Right atrium auricular region (tissue), 2 donors: ENCODE data around the gene KRT86. TPM values are rescaled to one million over a fixed set of nuclear protein-coding genes. Genes with fewer than 3 reads are reported as not detected.

Source experiments
- DNase-seq: peaks from one replicate; pipeline ENCODE4 v3.0.0-alpha.2; 2019; ENCODE audit warnings: low spot score
- H3K27ac ChIP-seq, 2 donors: fragments of 200-600 bp; sonication (generic); 1 replicate in 1 of 2; 2 replicates in 1 of 2; pipeline ENCODE4 v1.5.1; 2016 to 2019
- H3K27me3 ChIP-seq, 2 donors: fragments of 200-600 bp; sonication (generic); one replicate each; pipeline versions ENCODE4 v1.5.1 to v1.6.0; 2017 to 2019
- H3K36me3 ChIP-seq: fragments of 200-600 bp; sonication (generic); one replicate; pipeline ENCODE4 v1.5.1; 2016
- H3K4me1 ChIP-seq, 2 donors: fragments of 200-600 bp; sonication (generic); one replicate each; pipeline versions ENCODE4 v1.5.1 to v1.6.0; 2017 to 2019
- H3K4me3 ChIP-seq, 2 donors: fragments of 200-600 bp; sonication (generic); 1 replicate in 1 of 2; 2 replicates in 1 of 2; pipeline ENCODE4 v1.5.1; 2017 to 2019; ENCODE audit warnings: mild to moderate bottlenecking in 1 of 2, moderate library complexity in 1 of 2
- H3K9me3 ChIP-seq, 2 donors: fragments of 200-600 bp; sonication (generic); one replicate each; pipeline ENCODE4 v1.5.1; 2019
- total RNA-seq, 2 donors: library from RNA; depleted of rRNA; stranded (reverse); fragments of >200 nt; gene quantifications; one replicate each; pipeline ENCODE4 v1.1.0, GENCODE V29; 2016
- TF ChIP-seq, protein P1 (sequence below), 2 donors: fragments of 200-600 bp; sonication (generic); IDR thresholded peaks; one replicate each; pipeline ENCODE4 v1.5.1; 2019; ENCODE audit warnings: antibody characterized with exemption in 2 of 2

The KRT86 gene
- total RNA-seq, 2 donors from 2014 or later, result not detected

DNA sequence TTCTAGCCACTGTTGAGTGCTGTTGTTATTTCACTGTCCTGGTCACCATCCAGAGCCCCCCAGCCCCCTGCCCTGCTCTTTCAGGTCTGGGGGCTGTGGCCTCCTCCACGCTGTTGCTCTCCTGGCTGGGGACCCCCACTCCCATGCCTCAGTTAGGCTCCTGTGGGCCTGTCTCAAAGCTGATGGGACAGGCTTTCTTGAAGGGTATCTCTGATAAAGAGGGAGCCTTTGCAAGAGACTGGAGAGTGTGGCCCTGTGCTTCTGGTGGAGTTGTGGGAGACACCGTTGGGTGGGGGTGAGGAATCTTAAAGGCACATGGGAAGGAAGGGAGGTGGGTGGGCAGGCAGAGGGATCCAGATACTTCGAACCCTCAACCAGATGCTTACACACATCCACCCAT lies 12.2 kb upstream of the KRT86 start:
- Histone ChIP-seq H3K27ac (no peak overlapping the region), H3K4me1 (peaks cover 0 to 8% of the 10 kb centered on the region in 2 donors), H3K9me3 (no peaks in the 10 kb centered on the region), H3K36me3 (no peaks in the 10 kb centered on the region), H3K27me3 (peaks cover 0 to 8% of the 10 kb centered on the region in 2 donors), H3K4me3 (no peak overlapping the region)
- TF ChIP-seq, protein P1, sequence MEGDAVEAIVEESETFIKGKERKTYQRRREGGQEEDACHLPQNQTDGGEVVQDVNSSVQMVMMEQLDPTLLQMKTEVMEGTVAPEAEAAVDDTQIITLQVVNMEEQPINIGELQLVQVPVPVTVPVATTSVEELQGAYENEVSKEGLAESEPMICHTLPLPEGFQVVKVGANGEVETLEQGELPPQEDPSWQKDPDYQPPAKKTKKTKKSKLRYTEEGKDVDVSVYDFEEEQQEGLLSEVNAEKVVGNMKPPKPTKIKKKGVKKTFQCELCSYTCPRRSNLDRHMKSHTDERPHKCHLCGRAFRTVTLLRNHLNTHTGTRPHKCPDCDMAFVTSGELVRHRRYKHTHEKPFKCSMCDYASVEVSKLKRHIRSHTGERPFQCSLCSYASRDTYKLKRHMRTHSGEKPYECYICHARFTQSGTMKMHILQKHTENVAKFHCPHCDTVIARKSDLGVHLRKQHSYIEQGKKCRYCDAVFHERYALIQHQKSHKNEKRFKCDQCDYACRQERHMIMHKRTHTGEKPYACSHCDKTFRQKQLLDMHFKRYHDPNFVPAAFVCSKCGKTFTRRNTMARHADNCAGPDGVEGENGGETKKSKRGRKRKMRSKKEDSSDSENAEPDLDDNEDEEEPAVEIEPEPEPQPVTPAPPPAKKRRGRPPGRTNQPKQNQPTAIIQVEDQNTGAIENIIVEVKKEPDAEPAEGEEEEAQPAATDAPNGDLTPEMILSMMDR (IDR thresholded peaks at IDR 0.05), result no peak
- DNase-seq, result no peak

DNA sequence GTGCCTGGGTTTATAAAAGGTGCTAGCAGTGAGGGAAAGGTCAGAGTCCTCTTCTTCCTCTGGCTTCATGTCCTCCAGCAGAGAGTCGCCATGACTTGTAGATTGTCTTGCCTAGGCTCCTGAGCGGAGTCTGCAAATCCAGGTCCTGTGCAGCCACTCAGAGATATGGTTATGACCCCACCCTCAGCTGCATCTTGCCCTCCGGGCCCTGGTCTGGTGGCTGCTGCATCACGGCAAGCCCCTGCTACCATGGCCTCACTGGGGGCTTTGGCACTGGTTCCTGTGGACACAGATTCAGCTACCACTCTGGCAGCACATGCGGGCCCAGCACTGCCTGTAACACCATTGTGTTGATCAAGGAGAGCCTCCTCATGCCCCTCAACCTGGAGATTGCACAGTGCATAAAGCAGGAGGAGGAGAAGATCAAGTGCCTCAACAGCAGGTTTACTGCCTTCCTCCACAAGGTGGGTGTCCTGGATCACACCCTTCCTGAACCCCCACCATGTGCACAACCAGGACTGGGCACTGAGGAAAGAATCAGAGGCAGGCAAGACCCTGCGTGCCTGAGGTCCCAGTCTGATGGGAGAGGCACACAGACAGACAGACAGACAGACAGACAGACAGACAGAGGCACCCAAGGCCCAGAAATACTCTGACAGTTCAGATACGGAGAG lies 10.5 kb upstream of the KRT86 start:
- H3K4me1 ChIP-seq, result no peaks in the 10 kb centered on the region
- no peaks in the 10 kb centered on the region for H3K27me3 ChIP-seq
- H3K36me3 ChIP-seq, result no peaks in the 10 kb centered on the region
- TF ChIP-seq, protein P1 (IDR thresholded peaks at IDR 0.05), result no peak
- no peak overlapping the region for H3K27ac ChIP-seq
- no peak overlapping the region for H3K4me3 ChIP-seq
- DNase-seq, result no peak
- no peaks in the 10 kb centered on the region for H3K9me3 ChIP-seq

DNA sequence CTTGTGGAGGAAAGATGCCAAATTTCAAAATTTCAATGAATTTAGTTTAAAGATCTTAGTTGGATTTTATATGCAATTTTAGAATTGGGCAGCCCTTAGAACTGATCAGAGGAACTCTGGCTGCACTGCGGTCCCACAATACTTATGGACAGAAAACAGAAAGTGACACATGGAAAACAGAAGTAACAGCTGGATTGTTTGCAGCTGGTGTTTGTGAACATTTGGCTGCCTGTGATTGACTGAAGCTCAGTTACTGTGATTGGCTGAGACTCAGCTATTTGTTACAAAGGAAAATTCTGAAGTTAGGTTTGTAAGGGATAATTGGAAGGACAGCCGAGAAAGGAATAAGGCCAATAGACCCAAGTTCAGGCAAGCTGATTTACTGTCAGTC lies 10.0 kb upstream of the KRT86 start:
- Histone ChIP-seq H3K36me3 (no peaks in the 10 kb centered on the region), H3K27me3 (no peaks in the 10 kb centered on the region), H3K4me1 (no peaks in the 10 kb centered on the region), H3K9me3 (no peaks in the 10 kb centered on the region), H3K27ac (no peak overlapping the region), H3K4me3 (no peak overlapping the region)
- DNase-seq, result no peak
- TF ChIP-seq, protein P1 (IDR thresholded peaks at IDR 0.05), result no peak

DNA sequence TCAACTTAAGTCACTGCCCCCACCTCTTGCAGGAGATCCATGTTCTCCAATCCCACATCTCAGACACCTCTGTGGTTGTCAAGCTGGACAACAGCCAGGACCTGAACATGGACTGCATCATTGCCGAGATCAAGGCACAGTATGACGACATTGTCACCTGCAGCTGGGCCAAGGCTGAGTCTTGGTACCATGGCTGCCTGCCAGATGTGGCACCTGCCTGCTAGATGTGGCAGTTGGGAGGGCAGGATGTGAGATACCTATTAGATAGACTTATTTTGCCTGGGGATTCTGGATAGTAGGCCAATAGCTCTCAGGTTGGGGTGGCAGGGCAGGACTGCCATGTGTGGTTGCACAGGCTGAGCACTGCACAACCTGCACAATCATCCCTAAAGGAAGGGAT lies 7.9 kb upstream of the KRT86 start:
- no peak overlapping the region for H3K27ac ChIP-seq
- no peak overlapping the region for H3K4me3 ChIP-seq
- no peaks in the 10 kb centered on the region for H3K9me3 ChIP-seq
- H3K27me3 ChIP-seq, result no peaks in the 10 kb centered on the region
- TF ChIP-seq, protein P1 (IDR thresholded peaks at IDR 0.05), result no peak
- no peak for DNase-seq
- H3K36me3 ChIP-seq, result no peaks in the 10 kb centered on the region
- no peaks in the 10 kb centered on the region for H3K4me1 ChIP-seq

DNA sequence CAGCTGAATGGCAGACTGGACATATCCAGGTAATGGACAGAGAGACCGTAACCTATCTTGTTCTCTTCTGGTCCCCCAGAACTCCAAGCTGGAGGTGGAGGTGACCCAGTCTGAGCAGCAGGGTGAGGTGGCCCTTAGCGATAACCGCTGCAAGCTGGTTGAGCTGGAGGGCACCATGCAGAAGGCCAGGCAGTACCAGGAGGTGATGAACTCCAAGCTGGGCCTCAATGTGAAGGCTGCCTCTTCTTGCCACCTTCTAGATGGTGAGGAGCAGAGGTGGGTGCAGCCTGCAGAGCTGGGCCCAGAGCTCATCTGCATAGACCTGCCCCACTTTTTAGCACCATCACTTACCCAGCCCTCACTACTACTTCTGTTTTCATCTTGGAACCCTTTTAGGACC lies 7.2 kb upstream of the KRT86 start:
- Histone ChIP-seq H3K4me1 (no peaks in the 10 kb centered on the region), H3K36me3 (no peaks in the 10 kb centered on the region), H3K27ac (no peak overlapping the region), H3K9me3 (no peaks in the 10 kb centered on the region), H3K27me3 (no peaks in the 10 kb centered on the region), H3K4me3 (no peak overlapping the region)
- TF ChIP-seq, protein P1 (IDR thresholded peaks at IDR 0.05), result no peak
- DNase-seq, result no peak

DNA sequence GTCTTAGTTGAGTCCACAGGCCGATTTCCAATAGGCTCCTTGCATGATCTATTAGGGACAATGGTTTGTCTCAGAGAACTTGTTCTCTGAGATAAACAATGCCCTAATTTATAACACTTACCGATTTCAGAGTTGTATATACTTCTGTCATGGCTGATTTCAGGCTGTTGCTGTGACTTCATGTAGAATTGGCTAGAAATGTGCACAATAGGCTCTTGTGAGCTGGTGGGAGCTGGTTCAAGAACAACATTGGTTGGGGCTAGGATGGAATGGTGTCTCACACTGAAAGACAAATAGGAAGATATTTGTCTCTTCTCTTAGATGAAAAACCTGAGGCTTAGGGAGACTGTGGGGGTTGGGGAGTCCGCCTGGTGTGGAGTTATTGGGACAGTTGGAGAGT lies 6.7 kb upstream of the KRT86 start:
- no peak for DNase-seq
- TF ChIP-seq, protein P1 (IDR thresholded peaks at IDR 0.05), result no peak
- no peaks in the 10 kb centered on the region for H3K9me3 ChIP-seq
- H3K36me3 ChIP-seq, result no peaks in the 10 kb centered on the region
- no peaks in the 10 kb centered on the region for H3K27me3 ChIP-seq
- H3K4me3 ChIP-seq, result no peak overlapping the region
- H3K27ac ChIP-seq, result no peak overlapping the region
- H3K4me1 ChIP-seq, result no peaks in the 10 kb centered on the region
